Spleen (tissue), 7 donors: Measurements from ENCODE around the gene ACP5.

Experiments
- POLR2A ChIP-seq, 3 donors: fragments of 450-650 bp; IDR thresholded peaks; one replicate each; pipeline ENCODE4 v1.5.1; 2017; ENCODE audit warnings: antibody characterized with exemption in 3 of 3, mild to moderate bottlenecking in 1 of 3
- POLR2AphosphoS5 ChIP-seq, 3 donors: sonication (generic); formaldehyde crosslinking; IDR thresholded peaks; one replicate each; pipeline ENCODE4 v1.5.1; 2017; ENCODE audit warnings: antibody characterized with exemption in 3 of 3
- TF ChIP-seq, protein P1 (sequence below), 11 experiments: fragments of 200-600 bp in 7 of 11; fragments of 450-650 bp in 4 of 11; sonication (generic) in 4 of 11; IDR thresholded peaks in 8 of 11; conservative IDR thresholded peaks in 3 of 11; 1 replicate in 7 of 11; 2 replicates in 4 of 11; pipeline versions ENCODE4 v1.4.0 to v1.8.0; 2016 to 2021; ENCODE audit warnings: antibody characterized with exemption in 11 of 11, inconsistent platforms in 4 of 11, mild to moderate bottlenecking in 1 of 11
- donor health status: DM: no; HTN: no; CAD: no; lungs with moderate emphysema.
- donor health status: DM: no; HTN: no; CAD: no.
- donor health status: DM: no; HTN: no; CAD: no.

DNA sequence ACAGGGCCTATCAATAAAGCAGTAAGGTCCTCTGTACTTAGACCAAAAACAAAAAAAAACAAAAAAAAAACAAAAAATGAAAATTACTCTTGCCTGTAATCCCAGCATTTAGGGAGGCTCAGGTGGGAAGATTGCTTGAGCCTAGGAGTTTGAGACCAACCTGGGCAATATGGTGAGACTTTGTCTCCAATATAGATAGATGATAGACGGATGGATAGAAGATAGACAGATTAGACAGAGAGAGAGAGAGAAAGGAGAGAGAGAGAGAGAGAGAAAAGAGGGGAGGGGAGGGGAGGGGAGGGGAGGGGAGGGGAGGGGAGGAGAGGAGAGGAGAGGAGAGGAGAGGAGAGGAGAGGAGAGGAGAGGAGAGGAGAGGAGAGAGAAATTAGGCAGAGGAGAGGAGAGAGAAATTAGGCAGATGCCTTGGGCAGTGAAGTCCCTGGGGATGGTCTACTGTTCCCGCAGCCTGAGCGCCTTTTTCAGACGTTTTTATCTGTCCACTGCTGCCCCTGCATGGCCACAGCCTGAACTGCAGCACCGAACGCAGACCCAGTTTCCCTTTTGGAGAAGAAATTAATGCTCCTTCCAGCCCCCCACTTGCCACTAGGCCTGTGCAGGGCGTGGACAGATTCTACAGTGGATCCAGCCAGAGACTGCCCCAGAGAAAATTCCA lies 10.0 kb upstream of the ACP5 start:
- TF ChIP-seq, protein P1, sequence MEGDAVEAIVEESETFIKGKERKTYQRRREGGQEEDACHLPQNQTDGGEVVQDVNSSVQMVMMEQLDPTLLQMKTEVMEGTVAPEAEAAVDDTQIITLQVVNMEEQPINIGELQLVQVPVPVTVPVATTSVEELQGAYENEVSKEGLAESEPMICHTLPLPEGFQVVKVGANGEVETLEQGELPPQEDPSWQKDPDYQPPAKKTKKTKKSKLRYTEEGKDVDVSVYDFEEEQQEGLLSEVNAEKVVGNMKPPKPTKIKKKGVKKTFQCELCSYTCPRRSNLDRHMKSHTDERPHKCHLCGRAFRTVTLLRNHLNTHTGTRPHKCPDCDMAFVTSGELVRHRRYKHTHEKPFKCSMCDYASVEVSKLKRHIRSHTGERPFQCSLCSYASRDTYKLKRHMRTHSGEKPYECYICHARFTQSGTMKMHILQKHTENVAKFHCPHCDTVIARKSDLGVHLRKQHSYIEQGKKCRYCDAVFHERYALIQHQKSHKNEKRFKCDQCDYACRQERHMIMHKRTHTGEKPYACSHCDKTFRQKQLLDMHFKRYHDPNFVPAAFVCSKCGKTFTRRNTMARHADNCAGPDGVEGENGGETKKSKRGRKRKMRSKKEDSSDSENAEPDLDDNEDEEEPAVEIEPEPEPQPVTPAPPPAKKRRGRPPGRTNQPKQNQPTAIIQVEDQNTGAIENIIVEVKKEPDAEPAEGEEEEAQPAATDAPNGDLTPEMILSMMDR (IDR thresholded peaks at IDR 0.05 in 8 of 11, conservative IDR thresholded peaks at IDR 0.05 in 3 of 11): peak; percentile 85 to 96 (median 93)
- TF ChIP-seq POLR2A (IDR thresholded peaks at IDR 0.05): no peak
- TF ChIP-seq POLR2AphosphoS5 (IDR thresholded peaks at IDR 0.05): no peak
